Stimulated activated CD8-positive, alpha-beta memory T cell treated with anti-CD3 and anti-CD28 coated beads, Interleukin-2, amount 100 ng/mL, for 1 hour (primary cell): ENCODE data around the gene NELFE.
"Not testable (repeated sequence)": the region's sequence is repeated elsewhere in the genome, so short reads cannot be mapped to it uniquely, and the experiment has no call there.

ENCODE experiments used
- DNase-seq, 2 donors: peaks; one replicate each; pipeline ENCODE4 v3.0.0-alpha.2; 2020; ENCODE audit warnings: low read depth in 2 of 2

Gene NELFE, protein sequence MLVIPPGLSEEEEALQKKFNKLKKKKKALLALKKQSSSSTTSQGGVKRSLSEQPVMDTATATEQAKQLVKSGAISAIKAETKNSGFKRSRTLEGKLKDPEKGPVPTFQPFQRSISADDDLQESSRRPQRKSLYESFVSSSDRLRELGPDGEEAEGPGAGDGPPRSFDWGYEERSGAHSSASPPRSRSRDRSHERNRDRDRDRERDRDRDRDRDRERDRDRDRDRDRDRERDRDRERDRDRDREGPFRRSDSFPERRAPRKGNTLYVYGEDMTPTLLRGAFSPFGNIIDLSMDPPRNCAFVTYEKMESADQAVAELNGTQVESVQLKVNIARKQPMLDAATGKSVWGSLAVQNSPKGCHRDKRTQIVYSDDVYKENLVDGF

DNA sequence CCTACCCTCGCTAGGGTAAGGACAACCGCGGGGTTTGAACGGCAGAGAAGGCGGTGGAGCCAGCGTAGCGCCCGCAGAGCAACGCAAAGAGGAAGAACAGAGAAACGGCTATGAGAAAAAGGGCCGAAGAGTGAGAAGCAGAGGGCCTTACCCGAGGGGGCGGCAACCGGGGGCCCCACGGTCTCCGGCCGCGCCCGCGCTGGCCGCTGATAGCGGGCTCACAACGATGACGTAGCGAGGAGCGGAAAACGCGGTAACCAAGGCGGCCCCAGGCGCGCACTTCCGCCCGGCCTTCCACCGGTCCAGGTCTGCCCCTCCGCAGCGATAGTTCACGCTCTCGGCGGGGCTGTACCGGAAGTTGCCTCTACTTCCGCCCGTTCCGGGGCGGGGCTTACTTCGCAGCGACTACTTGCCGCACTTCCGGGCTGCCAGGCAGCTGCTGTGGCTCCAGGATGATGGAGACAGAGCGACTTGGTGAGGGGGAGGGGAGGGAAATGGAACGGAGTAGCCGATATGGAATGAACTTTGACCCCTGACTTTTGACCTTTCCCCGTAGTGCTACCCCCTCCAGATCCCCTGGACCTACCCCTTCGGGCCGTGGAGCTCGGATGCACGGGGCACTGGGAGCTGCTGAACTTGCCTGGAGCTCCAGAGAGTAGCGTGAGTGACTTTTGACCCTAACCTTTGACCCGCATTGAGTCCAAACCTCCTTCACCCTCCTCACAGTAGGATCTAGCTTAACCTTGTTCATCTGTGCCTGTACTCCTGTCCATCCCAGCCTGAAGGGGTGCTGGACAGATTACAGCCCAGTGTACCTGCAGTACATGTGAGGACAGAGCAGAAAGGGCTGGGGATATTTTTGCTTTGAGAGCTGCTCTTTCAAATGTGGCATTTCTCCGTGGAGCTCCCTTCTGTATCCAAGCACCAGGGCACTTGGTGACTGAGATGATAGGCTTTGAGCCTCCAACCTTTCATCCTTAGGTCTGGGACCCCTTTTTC is at the start of gene NELFE, which contains the start of gene SKIC2:
NELFE (minus strand) TSS at position 231 of the 999 bp plus-strand sequence. CDS start 525 bp downstream, outside the sequence.
SKIC2 (plus strand) TSS at position 435 of the 999 bp plus-strand sequence; CDS start at position 453, 18 bp downstream.
- DNase-seq, result peak; percentile 97 to 98

DNA sequence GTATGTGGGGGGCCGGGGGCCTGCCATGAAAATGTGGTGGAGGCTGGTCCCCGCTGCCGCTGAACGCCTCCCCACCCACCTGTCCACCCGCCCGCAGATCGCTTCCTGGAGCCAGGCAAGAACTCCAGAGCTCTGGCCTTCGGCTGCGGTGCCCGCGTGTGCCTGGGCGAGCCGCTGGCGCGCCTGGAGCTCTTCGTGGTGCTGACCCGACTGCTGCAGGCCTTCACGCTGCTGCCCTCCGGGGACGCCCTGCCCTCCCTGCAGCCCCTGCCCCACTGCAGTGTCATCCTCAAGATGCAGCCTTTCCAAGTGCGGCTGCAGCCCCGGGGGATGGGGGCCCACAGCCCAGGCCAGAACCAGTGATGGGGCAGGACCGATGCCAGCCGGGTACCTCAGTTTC is 49.3 kb upstream of the NELFE start:
- not testable (repeated sequence) for DNase-seq

DNA sequence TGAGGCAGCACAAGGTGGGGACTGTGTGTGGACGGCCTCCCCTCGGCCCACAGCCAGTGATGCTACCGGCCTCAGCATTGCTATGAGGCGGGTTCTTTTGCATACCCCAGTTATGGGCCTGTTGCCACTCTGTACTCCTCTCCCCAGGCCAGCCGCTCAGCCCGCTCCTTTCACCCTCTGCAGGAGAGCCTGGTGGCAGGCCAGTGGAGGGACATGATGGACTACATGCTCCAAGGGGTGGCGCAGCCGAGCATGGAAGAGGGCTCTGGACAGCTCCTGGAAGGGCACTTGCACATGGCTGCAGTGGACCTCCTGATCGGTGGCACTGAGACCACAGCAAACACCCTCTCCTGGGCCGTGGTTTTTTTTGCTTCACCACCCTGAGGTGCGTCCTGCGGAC is 48.3 kb upstream of the NELFE start:
- not testable (repeated sequence) for DNase-seq

DNA sequence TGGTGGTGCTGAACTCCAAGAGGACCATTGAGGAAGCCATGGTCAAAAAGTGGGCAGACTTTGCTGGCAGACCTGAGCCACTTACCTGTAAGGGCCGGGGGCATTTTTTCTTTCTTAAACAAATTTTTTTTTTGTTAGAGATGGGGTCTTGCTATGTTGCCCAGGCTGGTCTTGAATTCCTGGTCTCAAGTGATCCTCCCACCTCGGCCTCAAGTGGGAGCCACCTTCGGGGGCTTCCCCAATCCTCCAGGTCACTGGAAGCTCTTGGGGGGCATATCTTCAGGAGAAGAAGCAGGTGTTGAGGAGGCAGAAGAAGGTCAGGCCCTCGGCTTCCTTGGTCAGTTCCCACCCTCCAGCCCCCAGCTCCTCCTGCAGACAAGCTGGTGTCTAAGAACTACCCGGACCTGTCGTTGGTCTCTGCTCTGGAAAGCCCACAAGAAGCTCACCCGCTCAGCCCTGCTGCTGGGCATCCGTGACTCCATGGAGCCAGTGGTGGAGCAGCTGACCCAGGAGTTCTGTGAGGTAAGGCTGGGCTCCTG is 47.3 kb upstream of the NELFE start:
- not testable (repeated sequence) for DNase-seq

DNA sequence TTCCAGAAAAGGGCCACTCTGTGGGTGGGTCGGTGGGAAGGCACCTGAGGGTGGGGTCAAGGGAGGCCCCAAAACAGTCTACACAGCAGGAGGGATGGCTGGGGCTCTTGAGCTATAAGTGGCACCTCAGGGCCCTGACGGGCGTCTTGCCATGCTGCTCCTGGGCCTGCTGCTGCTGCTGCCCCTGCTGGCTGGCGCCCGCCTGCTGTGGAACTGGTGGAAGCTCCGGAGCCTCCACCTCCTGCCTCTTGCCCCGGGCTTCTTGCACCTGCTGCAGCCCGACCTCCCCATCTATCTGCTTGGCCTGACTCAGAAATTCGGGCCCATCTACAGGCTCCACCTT is 46.7 kb upstream of the NELFE start:
- DNase-seq, result not testable (repeated sequence)

DNA sequence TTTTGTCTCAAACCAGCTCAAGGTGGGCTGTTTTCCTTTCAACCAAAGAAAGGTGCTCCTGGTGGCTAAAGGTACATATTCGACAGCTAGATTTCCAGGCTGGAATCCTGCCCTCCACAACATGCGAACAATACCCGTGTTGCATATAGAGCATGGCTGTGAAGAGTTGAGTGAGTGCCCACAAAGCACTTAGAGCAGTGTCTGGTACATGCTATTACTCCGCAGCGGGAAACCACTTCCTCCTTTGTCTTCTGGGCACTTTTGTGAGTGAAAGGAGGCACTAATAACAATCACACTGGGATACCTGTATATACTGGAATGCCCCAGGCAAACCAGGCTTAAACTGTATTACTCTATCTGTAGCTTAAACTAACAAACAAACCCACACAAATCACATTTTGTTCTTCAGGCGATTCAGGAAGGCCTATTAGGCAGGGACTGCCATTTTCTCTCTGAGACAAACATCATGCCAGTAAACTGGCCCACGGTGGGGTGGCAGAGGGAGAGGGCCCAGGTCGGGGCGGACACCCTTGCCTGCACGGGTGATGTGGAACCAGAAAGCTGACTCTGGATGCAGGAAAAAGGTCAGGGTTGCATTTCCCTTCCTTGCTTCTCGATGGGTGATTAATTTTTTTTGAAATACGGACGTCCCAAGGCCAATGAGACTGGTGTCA is 46.2 kb upstream of the NELFE start:
- not testable (repeated sequence) for DNase-seq

DNA sequence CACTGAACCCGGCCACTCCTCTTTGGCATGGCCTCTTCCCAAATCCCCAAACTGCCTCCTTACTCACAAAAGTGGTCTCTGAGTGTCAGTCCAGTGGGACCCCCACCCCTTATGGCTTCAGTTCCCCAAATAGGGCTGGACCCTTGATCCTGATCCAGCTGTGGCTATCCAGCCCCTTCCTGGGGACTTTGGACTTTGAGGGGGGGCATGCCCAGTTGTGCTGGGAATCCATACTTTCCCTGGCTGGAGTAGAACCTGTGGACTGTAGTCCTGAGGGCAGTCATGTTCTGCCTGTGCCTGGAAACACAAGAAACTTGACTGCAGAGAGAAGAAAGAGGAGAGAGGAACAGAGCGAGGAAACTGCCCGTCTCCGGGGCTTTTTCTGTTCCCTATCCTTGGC is 45.6 kb upstream of the NELFE start:
- not testable (repeated sequence) for DNase-seq

DNA sequence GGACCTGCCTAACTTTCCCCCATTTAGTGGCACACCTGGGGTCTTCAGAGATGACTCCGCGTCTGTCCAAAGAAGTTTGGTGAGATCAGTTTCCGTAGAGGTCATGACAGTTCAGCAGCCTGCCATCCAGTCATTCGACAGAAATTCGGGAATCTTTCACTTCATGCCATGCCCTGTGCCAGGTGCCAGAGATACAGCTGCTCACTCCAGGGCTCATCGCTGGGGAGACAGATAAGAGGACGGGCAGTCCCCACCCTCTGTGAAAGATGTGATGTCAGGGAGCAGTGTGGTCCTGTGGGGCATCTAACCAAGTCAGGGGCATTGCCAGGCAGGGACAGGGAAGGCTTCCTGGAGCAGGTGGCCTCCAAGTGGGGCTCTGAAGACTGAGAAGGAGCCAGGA is 44.5 kb upstream of the NELFE start:
- not testable (repeated sequence) for DNase-seq

DNA sequence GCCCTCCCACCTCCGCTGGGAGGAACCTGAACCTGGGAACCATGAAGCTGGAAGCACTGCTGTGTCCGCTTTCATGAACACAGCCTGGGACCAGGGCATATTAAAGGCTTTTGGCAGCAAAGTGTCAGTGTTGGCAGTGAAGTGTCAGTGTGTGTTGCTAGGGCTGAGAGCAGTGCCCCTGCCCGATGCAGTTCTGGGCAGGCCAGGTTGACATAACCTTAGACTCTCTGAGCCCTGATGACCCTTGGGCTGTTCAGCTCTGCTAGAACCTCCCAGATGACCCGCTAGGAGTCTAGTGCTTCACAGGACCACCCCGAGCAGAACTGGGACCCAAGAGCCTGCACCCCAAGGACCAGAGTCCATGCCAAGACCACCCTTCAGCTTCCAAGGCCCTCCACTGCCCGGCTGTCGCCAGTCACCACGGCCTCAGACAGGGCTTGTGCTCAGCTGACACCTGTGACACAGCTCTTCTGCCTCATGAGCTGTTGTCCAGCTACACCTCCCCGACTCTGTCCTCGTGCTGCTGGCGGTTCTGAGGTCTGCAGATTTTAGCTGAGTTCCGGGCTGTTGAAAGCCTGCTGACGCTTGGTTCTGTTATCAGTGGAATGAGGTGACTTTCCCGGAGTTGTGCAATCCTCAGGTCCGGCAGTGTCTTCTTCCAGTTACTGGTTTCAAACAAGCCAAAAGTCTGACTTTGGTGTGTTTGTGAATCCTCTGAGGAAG is 43.9 kb upstream of the NELFE start:
- not testable (repeated sequence) for DNase-seq

DNA sequence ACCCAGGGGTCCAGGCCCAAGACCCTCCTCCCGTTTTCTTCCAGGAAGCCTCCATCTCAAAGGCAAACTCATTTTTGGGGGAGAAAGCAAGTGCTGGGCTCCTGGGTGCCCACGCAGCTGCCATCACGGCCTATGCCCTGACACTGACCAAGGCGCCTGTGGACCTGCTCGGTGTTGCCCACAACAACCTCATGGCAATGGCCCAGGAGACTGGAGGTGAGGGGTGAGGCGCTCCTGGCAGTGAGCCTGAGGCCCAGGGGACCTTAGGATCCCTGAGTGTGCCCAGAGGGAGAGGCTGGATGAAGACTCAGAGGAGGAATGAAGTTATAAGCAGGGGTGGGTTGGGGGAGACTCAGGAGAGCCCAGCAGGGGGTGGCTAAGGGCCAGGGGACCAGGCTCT is 37.6 kb upstream of the NELFE start:
- DNase-seq, result not testable (repeated sequence)

DNA sequence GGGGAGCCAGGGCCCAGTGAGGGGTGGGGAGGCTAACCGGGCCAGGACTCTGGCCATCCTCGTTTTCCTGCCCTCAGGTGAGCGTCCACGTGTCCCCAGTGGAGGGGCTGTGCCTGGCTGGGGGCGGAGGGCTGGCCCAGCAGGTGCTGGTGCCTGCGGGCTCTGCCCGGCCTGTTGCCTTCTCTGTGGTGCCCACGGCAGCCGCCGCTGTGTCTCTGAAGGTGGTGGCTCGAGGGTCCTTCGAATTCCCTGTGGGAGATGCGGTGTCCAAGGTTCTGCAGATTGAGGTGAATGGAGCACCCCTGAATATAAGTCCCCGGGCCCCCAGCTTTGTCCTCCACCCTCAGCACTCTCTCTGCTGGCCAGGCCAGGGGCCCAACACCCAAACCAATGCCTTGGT is 35.6 kb upstream of the NELFE start:
- DNase-seq, result not testable (repeated sequence)

DNA sequence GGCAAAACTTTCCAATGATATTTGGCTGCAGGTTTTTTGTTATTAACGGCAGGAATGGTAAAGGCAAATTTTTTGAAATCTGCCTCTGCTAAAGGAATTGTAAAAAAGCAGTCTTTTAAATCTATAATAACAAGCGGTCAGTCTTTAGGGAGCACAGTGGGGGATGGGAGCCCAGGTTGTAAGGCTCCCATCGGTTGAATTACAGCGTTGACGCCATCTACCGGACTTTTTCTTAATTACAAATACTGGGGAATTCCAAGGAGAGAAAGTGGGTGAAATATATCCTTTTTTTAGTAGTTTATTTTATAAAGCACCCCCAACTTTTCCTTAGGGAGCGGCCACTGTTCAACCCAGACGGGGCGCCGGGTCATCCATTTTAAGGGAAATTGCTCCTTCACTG is 30.6 kb upstream of the NELFE start:
- DNase-seq, result not testable (repeated sequence)

DNA sequence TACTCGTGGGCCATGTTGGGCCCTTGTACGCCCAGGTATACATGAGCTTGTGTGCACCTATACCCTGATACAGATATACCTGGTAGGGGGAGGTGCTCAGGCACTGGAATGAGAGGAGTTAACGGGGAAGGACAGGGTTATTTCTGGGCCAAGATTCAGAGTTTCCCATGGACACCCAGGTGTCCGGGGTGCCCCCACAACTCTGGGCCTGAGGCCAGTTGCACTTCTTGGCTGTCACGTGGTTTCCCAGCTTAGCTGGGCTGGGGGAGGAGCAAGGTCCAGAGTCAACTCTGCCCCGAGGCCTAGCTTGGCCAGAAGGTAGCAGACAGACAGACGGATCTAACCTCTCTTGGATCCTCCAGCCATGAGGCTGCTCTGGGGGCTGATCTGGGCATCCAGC is 23.0 kb upstream of the NELFE start, which contains the start of gene C4A:
C4A (plus strand) TSS at position 314 of the 400 bp plus-strand sequence; CDS start at position 365, 51 bp downstream.
- not testable (repeated sequence) for DNase-seq

DNA sequence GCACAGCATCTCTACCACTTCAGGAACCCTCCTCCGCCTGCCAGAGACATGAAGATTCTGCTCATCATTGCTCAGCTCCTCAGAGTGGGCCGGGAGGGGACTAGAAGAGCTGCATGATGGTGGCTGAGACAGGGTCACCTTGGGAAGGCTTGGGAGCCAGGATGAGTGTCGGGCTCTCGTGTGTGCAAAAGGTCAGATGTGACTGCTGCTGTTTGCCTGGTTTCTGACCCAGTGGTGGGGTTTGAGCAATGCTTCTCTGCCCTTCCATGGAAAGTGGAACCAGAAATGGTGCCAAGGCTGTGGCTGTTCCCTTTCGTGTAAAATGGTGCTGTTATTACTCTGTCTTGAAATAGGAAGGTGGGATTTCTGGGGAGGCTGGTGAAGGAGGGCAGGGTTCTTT is 22.2 kb upstream of the NELFE start:
- not testable (repeated sequence) for DNase-seq

DNA sequence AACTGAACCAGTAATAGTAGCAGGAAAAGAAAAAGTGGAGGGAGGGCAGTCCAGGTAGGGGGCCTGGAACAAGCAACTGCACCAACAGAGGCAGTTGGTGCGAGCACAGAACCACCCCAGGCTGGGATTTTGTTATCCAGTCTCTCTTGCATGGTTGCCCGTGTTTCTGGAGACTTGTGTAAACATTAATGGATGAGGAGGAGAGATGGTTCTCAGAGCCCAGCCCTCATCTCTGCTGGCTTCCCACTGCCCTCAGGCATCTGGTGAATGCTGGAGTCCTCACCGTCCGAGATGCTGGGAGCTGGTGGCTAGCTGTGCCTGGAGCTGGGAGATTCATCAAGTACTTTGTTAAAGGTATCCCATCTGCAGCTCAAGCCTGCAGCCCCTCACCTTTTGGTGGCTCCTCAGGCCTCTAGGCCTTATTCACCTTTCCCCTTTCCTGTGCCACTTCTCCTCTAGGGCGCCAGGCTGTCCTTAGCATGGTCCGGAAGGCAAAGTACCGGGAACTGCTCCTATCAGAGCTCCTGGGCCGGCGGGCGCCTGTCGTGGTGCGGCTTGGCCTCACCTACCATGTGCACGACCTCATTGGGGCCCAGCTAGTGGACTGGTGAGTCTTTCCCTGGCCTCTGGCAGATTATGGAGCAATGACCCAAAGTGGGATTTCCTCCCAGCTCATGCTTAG is 21.6 kb upstream of the NELFE start:
- DNase-seq, result not testable (repeated sequence)

DNA sequence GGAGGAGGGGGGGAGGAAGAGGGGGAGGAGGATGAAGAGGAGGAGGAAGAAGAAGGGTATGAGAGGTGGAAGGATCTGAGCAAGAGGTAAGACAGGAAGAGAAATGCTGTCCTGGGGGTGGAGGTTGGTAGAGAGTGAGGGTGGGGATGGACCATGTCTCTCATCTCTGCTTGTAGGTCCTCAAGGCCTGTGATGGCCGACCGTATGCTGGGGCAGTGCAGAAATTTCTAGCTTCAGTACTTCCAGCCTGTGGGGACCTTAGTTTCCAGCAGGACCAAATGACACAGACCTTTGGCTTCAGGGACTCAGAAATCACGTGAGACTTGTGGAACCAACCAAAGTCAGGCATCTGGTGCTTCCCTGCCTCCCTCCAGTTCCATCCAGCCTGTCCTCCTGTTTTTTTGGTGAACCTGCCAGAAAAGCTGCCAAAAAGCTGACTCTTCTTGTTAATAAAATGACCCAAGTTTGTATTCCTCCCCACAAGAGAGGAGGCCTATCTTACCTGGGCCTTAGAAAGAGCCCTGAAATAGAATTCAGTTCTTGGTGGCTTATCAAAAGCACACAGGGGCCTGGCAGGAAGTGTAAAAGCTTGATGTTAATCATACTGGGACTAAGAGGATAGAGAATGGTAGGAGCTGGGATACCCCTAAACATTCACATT is 20.6 kb upstream of the NELFE start:
- no peak for DNase-seq

DNA sequence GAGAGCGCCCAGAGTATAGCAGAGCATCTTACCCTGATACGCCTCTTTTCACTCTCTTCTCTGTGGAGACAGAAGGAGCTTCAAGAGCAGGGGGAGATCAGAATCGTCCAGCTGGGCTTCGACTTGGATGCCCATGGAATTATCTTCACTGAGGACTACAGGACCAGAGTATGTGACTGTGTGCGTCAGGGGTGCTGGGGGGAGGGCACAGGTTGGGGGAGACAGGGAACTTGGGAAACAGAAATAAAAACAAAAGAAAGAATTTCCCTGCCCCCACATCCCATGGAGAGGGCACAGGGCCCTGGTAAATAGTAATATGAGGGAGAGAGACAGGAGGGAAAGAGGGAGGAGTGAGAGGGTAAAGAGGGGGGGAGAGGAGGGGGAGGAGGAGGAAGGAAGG is 20.1 kb upstream of the NELFE start:
- DNase-seq, result no peak

DNA sequence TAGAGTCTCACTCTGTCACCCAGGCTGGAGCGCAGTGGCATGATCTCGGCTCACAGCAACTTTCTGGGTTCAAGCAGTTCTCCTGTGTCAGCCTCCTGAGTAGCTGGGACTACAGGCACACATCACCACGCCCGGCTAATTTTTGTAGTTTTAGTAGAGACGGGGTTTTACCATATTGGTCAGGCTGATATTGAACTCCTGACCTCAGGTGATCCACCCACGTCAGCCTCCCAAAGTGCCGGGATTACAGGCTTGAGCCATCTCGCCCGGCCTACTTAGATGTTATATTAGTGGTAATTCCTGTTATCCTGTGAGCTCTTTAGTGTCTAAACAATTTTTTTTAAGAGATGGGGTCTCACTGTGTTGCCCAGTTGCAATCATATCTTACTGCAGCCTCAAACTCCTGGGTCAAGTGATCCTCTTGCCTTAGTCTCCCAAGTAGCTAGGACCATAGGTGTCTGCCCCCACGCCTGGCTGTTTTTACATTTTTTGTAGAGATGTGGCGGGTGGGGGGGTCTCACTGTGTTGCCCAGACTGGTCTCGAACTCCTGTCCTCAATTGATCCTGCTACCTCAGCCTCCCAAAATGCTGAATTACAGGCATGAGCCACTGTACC is 19.2 kb upstream of the NELFE start:
- DNase-seq, result no peak

DNA sequence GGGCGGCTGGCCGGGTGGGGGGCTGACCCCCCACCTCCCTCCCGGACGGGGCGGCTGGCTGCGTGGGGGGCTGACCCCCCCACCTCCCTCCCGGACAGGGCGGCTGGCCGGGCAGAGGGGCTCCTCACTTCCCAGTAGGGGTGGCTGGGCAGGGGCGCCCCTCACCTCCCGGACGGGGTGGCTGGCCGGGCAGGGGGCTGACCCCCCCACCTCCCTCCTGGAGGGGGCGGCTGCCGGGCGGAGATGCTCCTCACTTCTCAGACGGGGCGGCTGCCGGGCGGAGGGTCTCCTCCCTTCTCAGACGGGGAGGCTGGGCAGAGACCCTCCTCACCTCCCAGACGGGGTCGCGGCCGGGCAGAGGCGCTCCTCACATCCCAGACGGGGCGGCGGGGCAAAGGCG is 17.3 kb upstream of the NELFE start:
- not testable (repeated sequence) for DNase-seq
